ENCODE results near the gene MCRS1.

MCRS1 gene

DNA sequence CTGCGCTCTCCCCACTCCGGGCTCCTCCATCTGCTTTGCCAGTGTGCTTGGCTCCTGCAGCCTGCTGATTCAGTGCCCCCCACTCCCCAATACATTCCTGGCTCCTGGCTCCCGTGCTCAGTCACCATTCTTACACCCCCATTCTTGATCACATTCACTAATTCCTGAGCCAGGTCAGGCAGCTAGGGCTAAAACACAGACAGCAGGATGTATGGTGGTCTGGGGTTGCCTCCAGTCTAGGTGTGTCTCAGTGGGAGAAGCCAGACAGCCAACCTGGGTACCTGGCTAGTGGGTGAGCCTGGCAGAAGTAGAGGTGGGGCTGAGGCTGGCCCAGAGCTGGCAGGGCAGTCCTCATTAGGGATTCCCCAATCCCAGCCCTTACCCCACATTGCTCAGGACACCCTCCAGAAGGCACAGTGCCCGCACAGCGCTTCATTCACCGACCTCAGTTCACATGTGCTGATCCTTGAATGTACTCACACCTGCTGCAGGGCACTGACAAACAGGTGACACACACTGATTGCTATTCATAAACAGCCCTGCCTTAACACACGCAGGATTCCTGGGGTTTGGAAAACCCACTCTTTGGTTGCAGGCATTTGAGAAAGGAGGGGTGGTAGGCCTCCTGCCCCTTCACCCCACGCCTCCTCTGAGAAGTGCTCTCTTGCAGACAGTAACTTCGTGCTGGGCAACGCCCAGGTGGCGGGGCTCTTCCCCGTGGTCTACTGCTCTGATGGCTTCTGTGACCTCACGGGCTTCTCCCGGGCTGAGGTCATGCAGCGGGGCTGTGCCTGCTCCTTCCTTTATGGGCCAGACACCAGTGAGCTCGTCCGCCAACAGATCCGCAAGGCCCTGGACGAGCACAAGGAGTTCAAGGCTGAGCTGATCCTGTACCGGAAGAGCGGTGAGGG, 27.5 kb downstream of the MCRS1 start:
- TF ChIP-seq, protein P1, sequence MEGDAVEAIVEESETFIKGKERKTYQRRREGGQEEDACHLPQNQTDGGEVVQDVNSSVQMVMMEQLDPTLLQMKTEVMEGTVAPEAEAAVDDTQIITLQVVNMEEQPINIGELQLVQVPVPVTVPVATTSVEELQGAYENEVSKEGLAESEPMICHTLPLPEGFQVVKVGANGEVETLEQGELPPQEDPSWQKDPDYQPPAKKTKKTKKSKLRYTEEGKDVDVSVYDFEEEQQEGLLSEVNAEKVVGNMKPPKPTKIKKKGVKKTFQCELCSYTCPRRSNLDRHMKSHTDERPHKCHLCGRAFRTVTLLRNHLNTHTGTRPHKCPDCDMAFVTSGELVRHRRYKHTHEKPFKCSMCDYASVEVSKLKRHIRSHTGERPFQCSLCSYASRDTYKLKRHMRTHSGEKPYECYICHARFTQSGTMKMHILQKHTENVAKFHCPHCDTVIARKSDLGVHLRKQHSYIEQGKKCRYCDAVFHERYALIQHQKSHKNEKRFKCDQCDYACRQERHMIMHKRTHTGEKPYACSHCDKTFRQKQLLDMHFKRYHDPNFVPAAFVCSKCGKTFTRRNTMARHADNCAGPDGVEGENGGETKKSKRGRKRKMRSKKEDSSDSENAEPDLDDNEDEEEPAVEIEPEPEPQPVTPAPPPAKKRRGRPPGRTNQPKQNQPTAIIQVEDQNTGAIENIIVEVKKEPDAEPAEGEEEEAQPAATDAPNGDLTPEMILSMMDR (IDR thresholded peaks at IDR 0.05; ENCODE audit: insufficient read depth, low read depth, low read length, missing control alignments), result no peak
- DNase-seq (ENCODE audit: low read depth), result peak; percentile 89
- H3K4me3 ChIP-seq (ENCODE audit: low read length), result no peak overlapping the region

DNA sequence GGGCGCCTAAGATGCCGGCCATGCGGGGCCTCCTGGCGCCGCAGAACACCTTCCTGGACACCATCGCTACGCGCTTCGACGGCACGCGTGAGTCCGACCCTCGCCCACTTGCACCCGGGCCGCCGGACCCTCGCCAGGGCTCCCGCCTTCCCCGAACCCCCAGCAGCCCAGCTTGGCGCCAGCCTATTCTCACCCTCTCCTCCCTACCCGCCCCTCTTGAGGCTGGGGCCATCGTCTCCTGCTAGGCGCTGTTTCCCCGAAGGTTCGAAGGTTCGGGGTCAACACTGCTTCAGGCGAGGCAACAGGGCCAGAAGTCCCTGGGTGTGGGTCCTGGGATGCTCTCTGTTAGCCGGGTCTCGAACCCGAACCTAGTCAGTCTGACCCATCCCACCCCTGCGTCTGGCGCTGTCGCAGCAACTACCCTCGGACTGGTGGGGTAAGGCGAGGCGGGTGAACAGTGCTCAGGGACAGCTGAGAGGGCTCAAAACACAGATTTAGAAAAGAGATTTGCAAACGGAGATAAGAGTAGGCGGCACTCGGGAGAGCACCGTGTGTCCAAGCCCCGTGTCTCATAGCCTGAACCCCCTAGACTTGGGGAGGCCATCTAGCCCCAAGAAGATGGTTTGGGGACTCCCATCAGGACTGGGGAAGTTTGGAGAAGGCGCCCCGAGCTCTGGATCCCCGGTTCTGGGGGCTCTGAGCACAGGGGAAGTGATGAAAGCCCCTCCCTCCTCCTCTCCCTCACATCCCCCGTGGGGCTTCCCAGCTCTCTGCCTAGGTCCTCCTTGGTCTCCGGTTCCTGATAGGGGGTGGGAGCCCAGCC, 28.3 kb downstream of the MCRS1 start:
- TF ChIP-seq, protein P1 (IDR thresholded peaks at IDR 0.05; ENCODE audit: insufficient read depth, low read depth, low read length, missing control alignments), result no peak
- H3K4me3 ChIP-seq (ENCODE audit: low read length), result no peak overlapping the region
- no peak for DNase-seq (ENCODE audit: low read depth)

DNA sequence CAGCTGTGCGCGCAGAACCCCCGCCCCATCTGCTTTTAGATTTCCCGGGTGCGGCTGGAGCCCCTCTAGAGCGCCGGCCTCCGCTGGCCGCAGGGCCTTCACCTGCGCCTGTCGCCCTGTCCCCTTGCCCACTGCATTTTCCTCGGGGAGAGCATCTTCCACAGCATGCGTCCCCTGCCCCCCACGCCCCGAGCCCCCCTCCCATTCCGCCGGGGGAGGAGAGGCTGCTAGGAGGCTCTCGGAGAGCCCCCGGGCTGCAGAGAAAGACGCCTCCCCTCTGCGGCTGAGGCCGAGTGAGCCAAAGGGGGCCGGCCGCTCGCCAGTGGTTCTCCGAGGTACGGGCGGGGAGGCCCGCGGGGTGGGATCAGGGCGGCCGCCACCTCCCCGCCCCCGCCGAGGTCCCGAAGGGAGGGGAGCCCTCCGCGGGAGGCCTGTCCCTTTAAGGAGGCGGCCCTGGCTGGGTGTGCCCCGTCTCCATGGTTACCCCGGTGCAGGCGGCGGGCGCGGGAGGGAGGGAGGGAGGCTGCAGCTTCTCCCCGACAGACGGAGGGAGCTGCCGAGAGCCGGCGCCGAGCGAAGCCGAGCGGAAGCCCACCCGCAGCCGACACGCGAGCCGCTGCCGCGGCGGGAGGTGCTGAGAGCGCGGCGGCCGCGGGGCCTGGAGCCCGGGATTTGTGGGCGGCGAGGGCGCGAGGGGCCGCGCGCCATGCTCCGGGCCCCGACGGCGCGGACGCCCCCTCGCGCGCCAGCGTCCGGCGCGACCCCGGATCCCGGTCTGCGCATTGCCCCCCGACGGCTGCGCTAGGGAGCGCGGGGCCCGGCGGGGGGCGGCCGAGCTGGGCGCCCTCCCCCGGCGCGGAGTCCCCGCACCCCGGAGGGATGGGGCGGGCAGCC, 29.2 kb downstream of the MCRS1 start, which contains the start of gene KCNH3:
TSS of gene KCNH3 (plus strand) at position 521 of the 894 bp plus-strand sequence. CDS start 387 bp downstream, outside the sequence.
- DNase-seq (ENCODE audit: low read depth), result peak; percentile 70
- TF ChIP-seq, protein P1 (IDR thresholded peaks at IDR 0.05; ENCODE audit: insufficient read depth, low read depth, low read length, missing control alignments), result no peak
- H3K4me3 ChIP-seq (ENCODE audit: low read length), result peak within 1 kb of the TSS; percentile 41

DNA sequence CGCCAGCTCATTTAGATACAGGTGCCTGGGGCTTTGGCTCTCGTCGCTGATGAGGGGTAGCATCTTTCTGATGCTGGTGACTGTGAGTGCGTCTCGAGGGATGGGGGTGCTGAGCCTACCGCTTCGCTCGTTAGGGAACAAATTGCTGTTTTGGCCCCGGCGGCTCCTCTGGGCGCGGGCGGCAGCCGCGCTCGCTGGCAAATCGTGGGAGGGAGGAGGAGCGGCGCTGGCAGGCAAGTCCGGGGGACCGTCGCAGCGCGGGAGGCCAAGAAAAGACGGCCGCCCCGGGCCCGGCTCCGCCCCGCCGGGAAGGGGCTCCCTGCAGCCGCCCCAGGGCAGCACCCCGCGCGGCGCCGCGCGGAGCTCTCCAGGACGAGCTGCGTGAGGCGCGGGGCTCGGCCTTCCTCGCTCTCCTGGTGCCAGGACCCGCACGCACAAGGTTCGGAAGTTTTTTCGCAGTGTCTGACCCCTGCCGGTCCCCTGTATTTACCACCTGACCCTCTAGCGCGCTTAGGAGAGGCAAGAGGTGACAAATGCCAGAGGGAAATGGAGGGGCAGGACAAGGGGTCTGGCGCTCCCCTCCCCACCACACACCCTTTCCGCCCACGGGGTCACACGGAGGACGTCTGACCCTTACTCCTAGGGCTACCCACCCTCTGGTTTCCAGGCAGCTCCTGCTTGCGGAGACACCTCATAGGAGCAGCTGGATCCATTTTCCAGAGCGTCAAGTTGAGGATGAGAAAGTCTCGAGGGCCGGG, 30.0 kb downstream of the MCRS1 start:
- peak; percentile 16 for DNase-seq (ENCODE audit: low read depth)
- peak overlapping the region; percentile 41 for H3K4me3 ChIP-seq (ENCODE audit: low read length)

DNA sequence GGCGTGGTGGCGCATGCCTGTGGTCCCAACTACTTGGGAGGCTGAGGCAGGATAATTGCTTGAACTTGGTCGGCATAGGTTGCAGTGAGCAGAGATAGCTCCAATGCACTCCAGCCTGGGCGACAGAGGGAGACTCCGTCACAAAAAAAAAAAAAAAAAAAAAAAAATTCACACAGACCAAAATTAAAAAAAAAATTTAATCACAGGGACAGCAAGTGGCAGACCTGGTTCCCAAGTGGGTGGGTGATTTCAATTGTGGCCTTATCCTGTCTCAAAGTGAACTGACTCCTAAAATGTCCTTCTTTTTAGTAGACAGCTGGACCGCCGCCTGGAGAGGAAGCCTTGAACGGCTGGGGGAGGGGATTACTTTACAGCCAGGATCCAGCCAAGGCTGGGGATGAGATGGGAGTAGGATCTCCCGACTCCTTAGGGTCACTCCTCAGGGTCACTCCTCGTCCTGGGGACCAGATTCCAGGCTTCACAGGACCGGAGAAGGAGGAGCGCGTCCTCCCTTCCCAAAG, 30.7 kb downstream of the MCRS1 start:
- peak overlapping the region; percentile 19 for H3K4me3 ChIP-seq (ENCODE audit: low read length)
- no peak for DNase-seq (ENCODE audit: low read depth)
- TF ChIP-seq, protein P1 (IDR thresholded peaks at IDR 0.05; ENCODE audit: insufficient read depth, low read depth, low read length, missing control alignments), result no peak

More for the DNA sequence above, 30.0 kb downstream of the MCRS1 start:
- TF ChIP-seq, protein P1 (IDR thresholded peaks at IDR 0.05; ENCODE audit: insufficient read depth, low read depth, low read length, missing control alignments), result no peak
